ENCODE results near the gene MAML2. TPM values are rescaled to one million over a fixed set of nuclear protein-coding genes. Genes with fewer than 3 reads are reported as not detected.
A peak's percentile ranks its signal among the peaks of the same experiment; 100 is the strongest.

The MAML2 gene
- total and polyA plus RNA-seq, 8 donors, result 1.3 to 22.8 (median 12.1) TPM

DNA sequence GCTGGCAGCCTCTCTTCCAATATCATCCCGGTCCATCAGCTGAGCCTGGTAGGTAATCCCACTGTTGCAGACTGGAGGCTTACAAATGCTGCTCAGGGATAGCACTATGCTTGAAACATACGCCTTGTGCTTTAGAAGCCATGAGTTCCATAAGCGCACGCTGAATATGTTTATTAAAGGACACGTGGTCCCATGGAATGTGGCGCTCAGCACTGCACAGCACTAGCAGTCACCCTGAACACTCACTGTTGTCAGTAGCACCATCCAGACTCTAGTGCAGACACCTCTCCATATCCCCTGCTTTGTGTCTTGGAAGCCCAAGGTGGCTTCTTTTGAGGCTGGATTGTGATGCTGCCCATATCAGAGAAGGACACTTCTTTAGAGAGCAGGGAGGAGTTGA is 120.9 kb downstream of the MAML2 start:
- no peaks in the 10 kb centered on the region for H3K36me3 ChIP-seq
- no peak overlapping the region for H3K27ac ChIP-seq
- no peak for DNase-seq
- H3K4me1 ChIP-seq, result peaks cover 7 to 40% (median 18%) of the 10 kb centered on the region in 4 donors
- no peaks in the 10 kb centered on the region for H3K9me3 ChIP-seq
- intact Hi-C loops (cut with DNase I; ENCODE audit: low total_unique reads), result no loop called here
- TF ChIP-seq POLR2A (IDR thresholded peaks at IDR 0.05), result no peak
- H3K4me3 ChIP-seq, result no peak overlapping the region
- no peaks in the 10 kb centered on the region for H3K27me3 ChIP-seq
- 81 to 89% (median 86%) methylated on average over 6 of the region's 6 CpGs for WGBS, 5 donors

- H3K4me3 ChIP-seq, result no peak overlapping the region
- no peaks in the 10 kb centered on the region for H3K27me3 ChIP-seq
- H3K36me3 ChIP-seq, result no peaks in the 10 kb centered on the region
- peak overlapping the region in 2 of 5 donors; percentile 41 to 58 for H3K27ac ChIP-seq
- intact Hi-C loops (cut with DNase I; ENCODE audit: low total_unique reads), result no loop called here
- H3K9me3 ChIP-seq, result no peaks in the 10 kb centered on the region
- 53 to 68% (median 59%) methylated on average over 4 of the region's 4 CpGs for WGBS, 5 donors
- no peak for DNase-seq
- peaks cover 7 to 43% (median 23%) of the 10 kb centered on the region in 4 donors for H3K4me1 ChIP-seq
- TF ChIP-seq POLR2A (IDR thresholded peaks at IDR 0.05), result no peak
- TF ChIP-seq CTCF (IDR thresholded peaks at IDR 0.05), result no peak
- TF ChIP-seq EP300 (IDR thresholded peaks at IDR 0.05), result no peak
- no peak for TF ChIP-seq POLR2AphosphoS5 (IDR thresholded peaks at IDR 0.05)
Measured at GRCh38 chr11:96221244-96222070, 121.5 kb downstream of the MAML2 start.

- intact Hi-C loops (cut with DNase I; ENCODE audit: low total_unique reads), result no loop called here
- H3K27ac ChIP-seq, result peak overlapping the region in 2 of 5 donors; percentile 41 to 58
- TF ChIP-seq CTCF (IDR thresholded peaks at IDR 0.05), result no peak
- no peak for TF ChIP-seq POLR2A (IDR thresholded peaks at IDR 0.05)
- TF ChIP-seq POLR2AphosphoS5 (IDR thresholded peaks at IDR 0.05), result no peak
- no peak for TF ChIP-seq EP300 (IDR thresholded peaks at IDR 0.05)
- H3K9me3 ChIP-seq, result no peaks in the 10 kb centered on the region
- peaks cover 17 to 57% (median 36%) of the 10 kb centered on the region in 4 donors for H3K4me1 ChIP-seq
- no peaks in the 10 kb centered on the region for H3K27me3 ChIP-seq
- WGBS, 5 donors, result 46 to 51% (median 49%) methylated on average over 3 of the region's 3 CpGs
- H3K4me3 ChIP-seq, result no peak overlapping the region
- no peaks in the 10 kb centered on the region for H3K36me3 ChIP-seq
- no peak for DNase-seq
Measured at GRCh38 chr11:96219981-96220623, 122.9 kb downstream of the MAML2 start.

DNA sequence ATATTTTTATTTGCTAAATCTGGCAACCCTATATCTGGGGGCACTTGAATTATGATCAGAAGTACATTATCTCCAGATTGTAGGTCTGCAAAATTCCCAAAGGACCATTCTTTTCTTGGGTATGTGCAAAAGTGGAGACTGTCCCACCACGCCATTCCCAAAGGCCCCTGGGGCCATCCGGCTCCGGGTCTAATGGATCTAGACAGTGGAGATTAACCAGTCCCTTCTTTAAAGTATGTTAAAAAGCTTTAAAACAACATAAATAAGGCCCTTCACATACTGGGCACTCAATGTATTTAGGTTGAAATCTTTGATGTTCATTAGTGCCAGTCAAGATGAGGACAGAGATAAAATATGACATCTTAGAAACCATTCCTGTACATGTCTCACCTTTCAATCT is 124.1 kb downstream of the MAML2 start:
- no peak for DNase-seq
- no peaks in the 10 kb centered on the region for H3K36me3 ChIP-seq
- WGBS, 5 donors, result 66 to 89% (median 76%) methylated on average over 3 of the region's 3 CpGs
- H3K27ac ChIP-seq, result peak overlapping the region in 1 of 5 donors; percentile 58
- intact Hi-C loops (cut with DNase I; ENCODE audit: low total_unique reads), result no loop called here
- no peaks in the 10 kb centered on the region for H3K27me3 ChIP-seq
- no peaks in the 10 kb centered on the region for H3K9me3 ChIP-seq
- peaks cover 17 to 67% (median 41%) of the 10 kb centered on the region in 4 donors for H3K4me1 ChIP-seq
- TF ChIP-seq CTCF (IDR thresholded peaks at IDR 0.05) (no peak), POLR2AphosphoS5 (IDR thresholded peaks at IDR 0.05) (no peak), EP300 (IDR thresholded peaks at IDR 0.05) (no peak)
- H3K4me3 ChIP-seq, result no peak overlapping the region

Data from stomach (tissue), 9 donors.